CD8-positive, alpha-beta memory T cell (primary cell): Measurements from ENCODE around the gene M1AP. TPM values are rescaled to one million over a fixed set of nuclear protein-coding genes. Genes with fewer than 3 reads are reported as not detected.

ENCODE experiments used
- CTCF ChIA-PET: fragments of 350-600 bp; sonication (Branson Sonifier 250); formaldehyde crosslinking; loops from one replicate; lab custom pipeline; 2021; ENCODE audit warnings: antibody characterized with exemption; lab: Charles Lee
- POLR2A ChIA-PET: fragments of 350-600 bp; sonication (Branson Sonifier 250); formaldehyde crosslinking; loops from one replicate; lab custom pipeline; 2021; ENCODE audit warnings: antibody characterized with exemption; lab: Charles Lee
- DNase-seq, 5 donors: peaks; one replicate each; pipeline versions ENCODE4 v3.0.0 to v3.0.0-alpha.2; 2020 to 2022; ENCODE audit warnings: mixed read lengths in 1 of 5
- H3K27ac ChIP-seq: one replicate; pipeline ENCODE4 v1.7.0; 2013; ENCODE audit warnings: low read depth, mild to moderate bottlenecking, low read length, moderate library complexity
- H3K27me3 ChIP-seq: 2 replicates; pipeline ENCODE4 v1.7.0; 2013; ENCODE audit warnings: low read length, mild to moderate bottlenecking; ENCODE audit not compliant: insufficient read depth, poor library complexity, severe bottlenecking
- H3K36me3 ChIP-seq: 2 replicates; pipeline ENCODE4 v1.7.0; 2013; ENCODE audit warnings: mild to moderate bottlenecking, low read length, moderate library complexity; ENCODE audit not compliant: insufficient read depth
- H3K4me1 ChIP-seq: 2 replicates; pipeline ENCODE4 v1.7.0; 2013; ENCODE audit warnings: mild to moderate bottlenecking, low read length, moderate library complexity; ENCODE audit not compliant: insufficient read depth
- H3K4me3 ChIP-seq: 2 replicates; pipeline ENCODE4 v1.7.0; 2013; ENCODE audit warnings: mild to moderate bottlenecking, low read length
- H3K9me3 ChIP-seq: 2 replicates; pipeline ENCODE4 v1.7.0; 2013; ENCODE audit warnings: mild to moderate bottlenecking, low read length
- H3K27ac Mint-ChIP-seq, 8 donors: one replicate each; pipeline ENCODE4 v1.8.0; 2020 to 2021; ENCODE audit warnings: mixed read lengths in 8 of 8, mild to moderate bottlenecking in 6 of 8, inconsistent platforms in 3 of 8, moderate library complexity in 3 of 8
- H3K27me3 Mint-ChIP-seq, 2 donors: one replicate each; pipeline ENCODE4 v1.8.0; 2020 to 2021; ENCODE audit warnings: mixed read lengths in 2 of 2, mild to moderate bottlenecking in 1 of 2, moderate library complexity in 1 of 2
- H3K36me3 Mint-ChIP-seq, 3 donors: one replicate each; pipeline ENCODE4 v1.8.0; 2020 to 2021; ENCODE audit warnings: mixed read lengths in 3 of 3, inconsistent platforms in 1 of 3, mild to moderate bottlenecking in 1 of 3
- H3K4me1 Mint-ChIP-seq, 3 donors: one replicate each; pipeline ENCODE4 v1.8.0; 2020 to 2021; ENCODE audit warnings: mixed read lengths in 3 of 3, inconsistent platforms in 1 of 3, mild to moderate bottlenecking in 1 of 3
- H3K4me3 Mint-ChIP-seq, 7 donors: one replicate each; pipeline ENCODE4 v1.8.0; 2020 to 2021; ENCODE audit warnings: mixed read lengths in 7 of 7, mild to moderate bottlenecking in 6 of 7, moderate library complexity in 4 of 7, inconsistent platforms in 2 of 7
- H3K9me3 Mint-ChIP-seq, 5 donors: one replicate each; pipeline ENCODE4 v1.8.0; 2020 to 2022; ENCODE audit warnings: mixed read lengths in 5 of 5, mild to moderate bottlenecking in 3 of 5, moderate library complexity in 2 of 5, inconsistent platforms in 1 of 5
- polyA plus RNA-seq: library from polyadenylated mRNA; unstranded; fragments of 300-500 nt; fragmentation: Illumina TruSeq; gene quantifications from one replicate; pipeline ENCODE4 v1.2.3, GENCODE V29; 2021
- total RNA-seq, 2 experiments: library from RNA; stranded (reverse); gene quantifications; one replicate each; pipeline ENCODE4 v1.2.3, GENCODE V29; 2021

Gene M1AP
- total and polyA plus RNA-seq, 3 experiments from 2014 or later: 0.39 TPM; not detected in 2

DNA sequence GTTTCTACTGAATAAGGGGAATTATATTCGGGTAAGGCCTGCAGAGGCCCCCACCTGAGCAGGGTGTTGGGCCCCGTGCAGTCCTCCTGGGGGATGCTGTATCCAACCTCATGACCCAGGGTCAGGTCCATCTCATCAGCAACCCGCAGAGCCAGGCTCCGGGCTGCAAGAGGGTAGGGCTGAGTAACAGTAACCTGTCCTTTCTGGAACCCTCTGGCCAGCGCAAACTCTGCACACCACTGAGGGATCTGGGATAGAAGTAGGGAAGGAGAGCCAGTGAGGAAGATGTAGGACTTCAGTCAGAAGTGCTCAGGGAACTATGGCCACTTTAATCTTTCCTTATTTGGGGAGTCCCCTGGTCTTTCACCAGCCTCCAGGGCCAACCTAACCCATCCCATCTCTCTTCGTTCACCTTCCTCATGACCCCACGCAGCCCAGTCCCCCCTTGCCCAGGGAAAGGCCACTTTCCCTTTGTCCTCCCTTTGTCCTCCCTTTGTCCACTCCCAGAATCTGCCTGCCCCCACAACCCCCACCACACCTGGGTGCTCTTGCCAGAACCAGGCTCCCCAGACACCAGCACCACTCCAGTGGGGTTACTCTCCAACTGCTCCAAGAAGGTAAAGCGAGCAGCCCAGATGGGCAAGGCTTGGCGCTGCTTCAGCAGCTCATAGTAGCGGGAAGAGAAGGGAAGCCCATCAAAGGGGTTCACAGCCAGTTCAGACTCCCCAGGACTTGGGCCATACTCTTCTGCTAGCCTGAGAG lies 123.0 kb downstream of the M1AP start:
- H3K4me1 ChIP-seq: peaks cover 12% of the 10 kb centered on the region
- H3K4me3 Mint-ChIP-seq: no peak overlapping the region
- H3K27ac Mint-ChIP-seq: peak overlapping the region in 2 of 8 donors; percentile 45 to 71
- H3K9me3 ChIP-seq: no peaks in the 10 kb centered on the region
- H3K36me3 ChIP-seq: peaks cover 12% of the 10 kb centered on the region
- ChIA-PET POLR2A (interaction anchor here (0.9 kb wide), 1 partner anchor 68 kb away, joined by 3 read pairs; no protein-coding TSS in a partner anchor), CTCF (interaction anchor here (1.1 kb wide), 1 partner anchor 42 kb away, joined by 4 read pairs; the partner anchor contains the start of genes CCDC142 and TTC31)
- peaks cover 15 to 38% (median 17%) of the 10 kb centered on the region in 3 donors for H3K36me3 Mint-ChIP-seq
- no peak overlapping the region for H3K4me3 ChIP-seq
- H3K9me3 Mint-ChIP-seq: no peaks in the 10 kb centered on the region
- peaks cover 5% of the 10 kb centered on the region for H3K27me3 ChIP-seq
- H3K4me1 Mint-ChIP-seq: peaks cover 15 to 23% (median 18%) of the 10 kb centered on the region in 3 donors
- no peak for DNase-seq
- H3K27me3 Mint-ChIP-seq: peaks cover 7 to 8% of the 10 kb centered on the region in 2 donors
- no peak overlapping the region for H3K27ac ChIP-seq

GRCh38 chr2:74524005-74524404 lies 124.1 kb downstream of the M1AP start:
- H3K9me3 ChIP-seq: no peaks in the 10 kb centered on the region
- H3K4me1 ChIP-seq: peaks cover 10% of the 10 kb centered on the region
- H3K27me3 Mint-ChIP-seq: peaks cover 19% of the 10 kb centered on the region in 2 donors
- peaks cover 12% of the 10 kb centered on the region for H3K36me3 ChIP-seq
- H3K27ac Mint-ChIP-seq: no peak overlapping the region
- peaks cover 15 to 30% (median 17%) of the 10 kb centered on the region in 3 donors for H3K36me3 Mint-ChIP-seq
- H3K27ac ChIP-seq: no peak overlapping the region
- ChIA-PET CTCF (no interaction called here), POLR2A (interaction anchor here (0.7 kb wide), 1 partner anchor 15 kb away, joined by 4 read pairs; no protein-coding TSS in a partner anchor)
- H3K4me1 Mint-ChIP-seq: peaks cover 14 to 21% (median 17%) of the 10 kb centered on the region in 3 donors
- H3K4me3 Mint-ChIP-seq: no peak overlapping the region
- H3K4me3 ChIP-seq: no peak overlapping the region
- H3K27me3 ChIP-seq: peaks cover 17% of the 10 kb centered on the region
- no peaks in the 10 kb centered on the region for H3K9me3 Mint-ChIP-seq
- no peak for DNase-seq

DNA sequence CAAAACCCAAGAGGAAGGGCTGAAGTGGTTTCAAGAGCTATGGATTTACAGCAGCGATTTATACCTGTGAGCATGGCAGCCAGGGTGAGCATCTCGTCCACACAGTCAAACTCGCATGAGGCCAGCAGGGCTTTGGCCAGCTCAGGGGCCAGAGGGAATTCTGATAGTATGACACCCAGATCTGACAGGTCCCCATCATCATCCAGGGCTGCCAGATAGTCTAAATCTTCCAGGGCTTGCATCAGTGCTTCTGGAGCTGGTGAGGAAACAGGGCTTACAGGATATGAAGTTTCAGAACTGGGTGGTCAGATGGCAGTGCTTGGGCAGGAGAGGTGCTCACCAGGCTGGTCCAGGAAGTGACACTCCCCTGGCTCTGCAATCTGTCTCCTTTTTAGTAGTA lies 125.6 kb downstream of the M1AP start:
- no peak for DNase-seq
- POLR2A ChIA-PET: interaction anchor here (0.6 to 0.8 kb wide), 2 partner anchors 8 to 59 kb away, joined by 3 to 6 read pairs; no protein-coding TSS in a partner anchor
- peaks cover 31 to 34% of the 10 kb centered on the region in 2 donors for H3K27me3 Mint-ChIP-seq
- no peaks in the 10 kb centered on the region for H3K9me3 Mint-ChIP-seq
- Histone ChIP-seq H3K9me3 (no peaks in the 10 kb centered on the region), H3K4me3 (no peak overlapping the region), H3K27me3 (peaks cover 32% of the 10 kb centered on the region), H3K27ac (no peak overlapping the region), H3K36me3 (peaks cover 12% of the 10 kb centered on the region), H3K4me1 (no peaks in the 10 kb centered on the region)
- no peak overlapping the region for H3K4me3 Mint-ChIP-seq
- H3K27ac Mint-ChIP-seq: no peak overlapping the region
- CTCF ChIA-PET: interaction anchor here (1.2 kb wide), 1 partner anchor 40 kb away, joined by 3 read pairs; the partner anchor contains the start of genes CCDC142 and TTC31
- peaks cover 3 to 6% (median 4%) of the 10 kb centered on the region in 3 donors for H3K4me1 Mint-ChIP-seq
- peaks cover 10 to 17% (median 15%) of the 10 kb centered on the region in 3 donors for H3K36me3 Mint-ChIP-seq

DNA sequence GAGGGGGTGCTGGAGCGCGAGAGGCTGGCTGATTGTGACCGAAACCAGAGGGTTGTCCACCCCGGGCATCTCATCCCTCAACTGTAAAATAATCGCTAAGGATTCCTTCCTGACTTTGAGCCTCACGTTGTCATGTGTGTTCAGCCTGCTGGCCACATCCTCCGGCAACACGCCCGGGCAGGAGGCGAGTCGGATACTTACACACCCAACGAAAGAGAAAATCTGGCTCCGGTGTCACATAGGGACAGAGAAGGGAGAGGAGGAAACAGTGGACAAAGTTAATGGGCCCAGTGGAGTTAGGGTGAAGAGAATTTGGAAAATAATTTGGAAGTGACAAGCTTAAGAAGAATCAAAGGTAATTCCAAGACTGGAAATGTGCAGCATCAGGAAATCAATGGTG lies 131.5 kb downstream of the M1AP start:
- Histone ChIP-seq H3K36me3 (no peaks in the 10 kb centered on the region), H3K9me3 (no peaks in the 10 kb centered on the region), H3K27ac (no peak overlapping the region), H3K4me1 (peaks cover 33% of the 10 kb centered on the region), H3K27me3 (peaks cover 76% of the 10 kb centered on the region), H3K4me3 (no peak overlapping the region)
- DNase-seq: no peak
- Mint-ChIP-seq H3K27me3 (peaks cover 58 to 75% of the 10 kb centered on the region in 2 donors), H3K4me1 (peaks cover 15 to 32% (median 18%) of the 10 kb centered on the region in 3 donors), H3K27ac (peak overlapping the region in 2 of 8 donors; percentile 51 to 61), H3K4me3 (peak overlapping the region; percentile 66 to 84 (median 74)), H3K36me3 (no peaks in the 10 kb centered on the region), H3K9me3 (no peaks in the 10 kb centered on the region)
- ChIA-PET CTCF (interaction anchor here (2.0 kb wide), 1 partner anchor 34 kb away, joined by 6 read pairs; the partner anchor contains the start of genes CCDC142 and TTC31), POLR2A (interaction anchor here (1.0 kb wide), 2 partner anchors 9 to 10 kb away, joined by 3 read pairs; partner anchors contain the start of gene PCGF1)

GRCh38 chr2:74515981-74516633 lies 132.0 kb downstream of the M1AP start:
- H3K27me3 ChIP-seq: peaks cover 76% of the 10 kb centered on the region

DNA sequence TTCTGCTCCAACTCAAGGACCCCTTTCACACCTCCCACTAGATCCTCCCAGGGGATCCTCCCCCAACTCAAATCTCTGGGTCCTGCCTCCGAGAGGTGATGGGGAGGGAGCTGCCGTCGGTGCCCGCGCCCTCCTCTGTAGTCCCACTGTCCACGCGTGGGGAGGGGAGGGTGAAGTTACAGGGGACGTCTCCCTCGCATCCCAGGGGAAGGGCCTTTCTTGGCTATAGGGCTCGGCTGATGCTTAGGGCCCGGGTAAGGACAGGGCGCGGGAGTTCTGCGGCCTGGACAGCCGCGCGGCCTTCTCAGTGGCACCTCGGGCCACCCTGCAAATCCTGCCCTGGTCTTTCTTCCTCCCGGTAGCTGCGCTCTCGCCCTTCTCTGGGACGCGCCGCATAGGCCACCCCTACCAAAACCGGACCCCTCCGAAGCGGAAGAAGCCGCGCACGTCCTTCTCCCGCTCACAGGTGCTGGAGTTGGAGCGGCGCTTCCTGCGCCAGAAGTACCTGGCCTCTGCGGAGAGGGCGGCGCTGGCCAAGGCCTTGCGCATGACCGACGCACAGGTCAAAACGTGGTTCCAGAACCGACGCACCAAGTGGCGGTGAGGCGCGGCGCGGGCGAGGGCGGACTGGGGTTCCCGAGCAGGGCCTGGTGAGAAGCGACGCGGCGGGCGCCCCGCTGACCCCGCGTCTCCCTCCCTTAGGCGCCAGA lies 132.7 kb downstream of the M1AP start:
- peak in 1 of 5 donors; percentile 15 for DNase-seq
- POLR2A ChIA-PET: interaction anchor here (1.0 kb wide), 1 partner anchor 9 kb away, joined by 3 read pairs; no protein-coding TSS in a partner anchor
- Mint-ChIP-seq H3K4me3 (peak overlapping the region in 6 of 7 donors; percentile 60 to 85 (median 70)), H3K36me3 (no peaks in the 10 kb centered on the region), H3K27ac (peak overlapping the region in 1 of 8 donors; percentile 47), H3K27me3 (peaks cover 66 to 77% of the 10 kb centered on the region in 2 donors), H3K9me3 (no peaks in the 10 kb centered on the region), H3K4me1 (peaks cover 15 to 32% (median 18%) of the 10 kb centered on the region in 3 donors)
- Histone ChIP-seq H3K4me1 (peaks cover 33% of the 10 kb centered on the region), H3K27me3 (peaks cover 73% of the 10 kb centered on the region), H3K9me3 (no peaks in the 10 kb centered on the region), H3K36me3 (no peaks in the 10 kb centered on the region), H3K27ac (no peak overlapping the region), H3K4me3 (no peak overlapping the region)
- CTCF ChIA-PET: interaction anchor here (1.6 kb wide), 1 partner anchor 15 kb away, joined by 3 read pairs; no protein-coding TSS in a partner anchor

More at GRCh38 chr2:74515981-74516633, 132.0 kb downstream of the M1AP start:
- H3K27me3 Mint-ChIP-seq: peaks cover 61 to 79% of the 10 kb centered on the region in 2 donors
- peak; percentile 28 to 78 (median 62) for DNase-seq
- H3K27ac ChIP-seq: no peak overlapping the region
- peak overlapping the region in 1 of 8 donors; percentile 61 for H3K27ac Mint-ChIP-seq
- no peaks in the 10 kb centered on the region for H3K9me3 Mint-ChIP-seq
- peak overlapping the region in 6 of 7 donors; percentile 66 to 86 (median 74) for H3K4me3 Mint-ChIP-seq
- peaks cover 33% of the 10 kb centered on the region for H3K4me1 ChIP-seq
- ChIA-PET POLR2A (interaction anchor here (1.0 kb wide), 2 partner anchors 9 to 10 kb away, joined by 3 read pairs; partner anchors contain the start of gene PCGF1), CTCF (interaction anchor here (2.0 kb wide), 1 partner anchor 33 kb away, joined by 6 read pairs; the partner anchor contains the start of genes CCDC142 and TTC31)
- no peaks in the 10 kb centered on the region for H3K36me3 ChIP-seq
- H3K4me3 ChIP-seq: no peak overlapping the region
- no peaks in the 10 kb centered on the region for H3K36me3 Mint-ChIP-seq
- H3K9me3 ChIP-seq: no peaks in the 10 kb centered on the region
- H3K4me1 Mint-ChIP-seq: peaks cover 15 to 32% (median 18%) of the 10 kb centered on the region in 3 donors
